Measurements from ENCODE around the gene TRPC3.
A peak's percentile ranks its signal among the peaks of the same experiment; 100 is the strongest.

Gene TRPC3

DNA sequence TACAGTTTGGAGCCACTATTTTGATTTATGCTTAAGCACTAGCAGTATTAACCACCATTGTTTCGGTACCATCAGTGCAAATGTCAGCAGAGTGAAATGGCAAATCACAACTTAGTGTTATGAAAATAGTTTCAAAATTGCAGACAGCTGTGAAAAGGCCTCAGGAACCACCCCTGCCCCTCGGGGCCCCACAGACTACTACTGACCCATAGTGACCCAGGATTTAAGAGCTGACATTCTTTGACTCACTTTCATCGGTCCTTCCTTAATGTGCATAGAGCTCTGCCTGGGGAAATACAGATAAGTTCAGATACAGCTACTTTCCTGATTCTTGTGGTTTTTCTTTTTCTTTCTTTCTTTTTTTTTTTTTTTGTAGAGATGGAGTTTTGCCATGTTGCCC, 78.3 kb downstream of the TRPC3 start:
- no peak for DNase-seq (ENCODE audit: low read depth)

- peak; percentile 92 for DNase-seq (ENCODE audit: low read depth)
Observed at GRCh38 chr4:121869841-121870822, 81.7 kb downstream of the TRPC3 start, which contains the start of gene BBS7. TSS of gene BBS7 (minus strand) at chr4:121870474. CDS start at chr4:121870313, 161 bp downstream.

DNA sequence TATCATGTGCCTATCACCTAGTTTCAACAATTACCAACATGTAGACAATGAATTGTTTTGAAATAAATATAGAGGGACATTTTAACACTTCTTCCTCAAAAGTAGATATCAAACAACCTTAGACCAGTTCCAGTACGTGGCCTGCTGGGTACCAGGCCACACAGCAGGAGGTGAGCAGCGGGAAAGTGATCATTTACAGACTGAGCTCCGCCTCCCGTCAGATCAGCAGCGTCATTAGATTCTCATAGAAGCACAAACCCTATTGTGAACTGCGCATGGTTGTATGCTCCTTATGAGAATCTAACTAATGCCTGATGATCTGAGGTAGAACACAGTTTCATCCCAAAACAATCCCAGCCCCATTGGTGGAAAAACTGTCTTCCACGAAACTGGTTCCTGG, 88.1 kb downstream of the TRPC3 start:
- no peak for DNase-seq (ENCODE audit: low read depth)

DNA sequence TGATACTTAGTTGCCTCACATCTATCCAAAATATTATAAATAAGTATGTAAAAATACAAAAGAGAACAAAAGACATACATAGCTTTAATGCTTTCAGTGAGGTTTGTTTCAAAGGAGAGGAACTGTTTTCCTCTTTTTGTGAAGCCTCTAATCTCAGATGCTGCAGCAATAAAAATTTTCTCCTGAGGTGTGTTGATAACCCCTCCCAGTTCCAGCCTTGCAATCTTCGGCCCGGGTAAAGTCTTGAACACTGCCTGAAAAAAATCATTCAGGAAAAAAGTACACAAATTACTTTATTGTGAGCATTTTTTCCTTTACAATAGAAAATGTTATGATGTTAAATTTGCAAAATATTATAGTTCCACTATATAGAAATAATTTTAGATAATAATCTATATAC, 90.4 kb downstream of the TRPC3 start:
- DNase-seq (ENCODE audit: low read depth), result no peak

DNA sequence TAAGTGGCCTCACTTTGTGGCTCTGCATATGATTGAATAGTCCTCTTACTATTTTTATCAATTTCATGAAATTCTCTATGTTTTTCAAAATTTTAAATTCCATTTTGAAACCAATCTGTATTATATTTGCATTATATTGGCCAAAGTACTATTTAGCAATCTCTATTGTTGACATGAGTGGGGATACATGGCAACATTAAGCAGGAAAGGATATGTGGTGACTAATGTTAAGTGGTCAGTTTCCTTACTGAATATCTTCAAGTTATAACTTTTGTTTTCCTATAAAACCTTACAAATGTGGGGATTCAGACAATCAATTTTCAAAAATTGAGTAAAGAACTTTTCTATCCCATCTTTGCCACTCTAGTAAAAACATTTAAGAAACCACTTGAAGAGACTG, 91.7 kb downstream of the TRPC3 start:
- no peak for DNase-seq (ENCODE audit: low read depth)

DNA sequence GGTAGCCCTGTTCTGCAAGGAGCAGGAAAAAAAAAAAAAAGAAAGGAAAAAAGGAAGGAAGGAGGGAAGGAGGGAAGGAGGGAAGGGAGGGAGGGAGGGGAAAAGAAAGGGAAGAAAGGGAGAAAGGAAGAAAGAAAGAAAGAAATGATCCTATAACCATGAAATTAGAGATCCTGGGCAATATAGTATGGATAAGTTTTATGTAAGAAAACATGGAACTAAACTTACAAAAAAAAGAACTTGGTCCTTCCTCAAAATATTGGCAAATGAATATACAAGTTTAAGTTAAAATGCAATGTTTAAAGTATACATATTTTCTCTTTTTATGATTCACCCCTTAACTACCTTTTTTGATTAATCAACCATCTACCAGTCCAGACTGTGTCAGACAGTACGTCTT, 100.5 kb downstream of the TRPC3 start:
- DNase-seq (ENCODE audit: low read depth), result no peak

- DNase-seq (ENCODE audit: low read depth), result no peak
Observed at GRCh38 chr4:121846662-121847061, 105.2 kb downstream of the TRPC3 start.

DNA sequence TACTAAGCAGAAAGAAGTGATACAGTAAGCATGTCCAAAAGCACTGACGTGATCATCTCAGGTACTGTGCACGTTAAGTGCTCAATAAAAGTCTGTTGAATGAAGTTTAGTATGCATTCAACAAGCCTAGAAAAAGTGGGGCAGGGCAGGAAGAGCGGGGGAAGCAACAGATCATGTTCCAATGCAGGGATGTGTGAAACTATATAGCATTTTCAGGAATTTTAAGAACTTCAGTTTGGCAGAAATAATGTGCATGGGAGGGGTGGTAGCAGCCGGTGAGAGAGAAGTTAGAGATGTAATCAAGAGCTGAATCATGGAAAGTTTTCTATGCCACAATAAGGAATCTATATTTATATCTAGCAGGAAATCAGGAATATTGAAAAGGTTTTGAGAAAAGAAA, 109.0 kb downstream of the TRPC3 start:
- DNase-seq (ENCODE audit: low read depth), result no peak

DNA sequence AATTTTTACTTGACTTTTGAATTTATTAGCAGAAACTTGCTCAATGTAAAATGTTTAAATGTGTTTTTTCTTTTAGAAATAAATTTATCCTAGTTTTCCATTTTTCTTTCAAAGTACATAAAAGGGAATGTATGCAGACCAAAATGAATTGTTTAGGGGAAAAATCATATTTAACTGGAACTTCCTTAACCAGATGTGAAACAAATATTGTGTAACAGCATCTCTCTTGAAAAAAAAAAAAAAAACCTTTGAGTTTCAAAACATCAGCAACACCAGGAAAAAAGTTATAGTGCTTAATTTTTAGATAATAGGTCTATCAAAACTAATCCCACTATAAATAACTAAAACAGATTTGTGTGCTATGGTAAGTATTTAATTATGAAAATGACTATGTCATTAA, 113.7 kb downstream of the TRPC3 start:
- no peak for DNase-seq (ENCODE audit: low read depth)

DNA sequence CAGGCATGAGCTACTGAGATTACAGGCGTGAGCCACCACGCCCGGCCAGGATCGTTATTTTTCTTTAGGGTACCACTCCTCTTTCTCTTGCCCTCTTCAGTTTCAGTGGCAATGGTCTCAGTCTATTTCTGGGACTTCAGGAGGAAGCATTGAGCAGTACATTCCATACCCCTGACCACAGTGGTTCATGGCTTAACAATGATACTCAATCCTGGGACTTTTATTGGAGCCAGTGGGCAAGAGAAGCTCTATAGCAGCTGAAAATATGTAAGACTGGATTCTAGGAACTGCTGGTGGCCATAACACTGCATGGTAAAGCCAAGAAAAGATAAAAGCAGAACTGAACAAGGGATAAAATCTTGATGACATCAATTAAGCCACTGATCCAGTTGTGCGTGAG, 122.3 kb downstream of the TRPC3 start:
- no peak for DNase-seq (ENCODE audit: low read depth)
